ENCODE measurements around the gene SQSTM1. TPM values are rescaled to one million over a fixed set of nuclear protein-coding genes. Genes with fewer than 3 reads are reported as not detected.
A peak's percentile ranks its signal among the peaks of the same experiment; 100 is the strongest.

SQSTM1 gene
- total RNA-seq, 1 experiment from 2014 or later, result 78.5 TPM

DNA sequence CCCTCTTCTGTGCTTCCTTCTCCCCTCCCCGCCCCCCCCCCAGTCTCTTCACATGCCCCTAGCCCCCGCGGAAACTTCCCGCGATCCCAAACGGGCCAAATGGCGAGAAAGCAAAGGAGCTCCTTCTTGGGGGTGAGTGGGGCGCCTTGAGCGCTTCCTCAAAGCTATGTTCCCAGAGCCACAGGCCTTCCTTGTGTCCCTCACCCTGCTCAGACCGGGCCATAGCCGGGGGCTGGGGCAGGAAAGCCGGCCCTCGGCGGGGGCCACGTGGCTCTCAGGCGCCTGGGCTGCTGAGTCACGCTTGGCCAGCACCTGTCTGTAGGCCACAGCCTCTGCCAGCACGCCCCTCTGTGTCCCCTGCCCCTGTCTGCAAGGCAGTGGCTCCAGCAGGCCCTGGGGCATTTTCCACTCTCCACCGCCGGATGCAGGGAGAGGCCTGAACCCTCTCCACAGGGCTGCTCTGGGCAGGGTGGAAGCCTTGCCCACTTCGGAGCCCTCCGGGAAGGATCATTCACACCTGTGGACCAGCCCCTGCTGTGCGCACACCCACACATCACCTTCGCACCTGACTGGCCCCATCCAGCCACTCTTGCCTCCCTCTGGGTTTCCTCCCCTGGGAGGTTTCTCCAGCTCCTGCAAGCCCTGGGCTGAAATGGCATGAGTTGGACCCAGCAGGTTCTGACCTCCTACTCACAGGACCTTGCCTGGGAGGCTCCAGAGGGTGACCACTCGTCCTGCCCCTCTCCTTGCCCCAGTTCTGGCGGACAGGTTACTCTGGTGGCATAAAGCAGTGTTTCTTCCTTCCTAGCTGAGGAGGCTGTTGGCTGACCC lies 1.2 kb upstream of the SQSTM1 start (continued):
- TF ChIP-seq, protein P1, sequence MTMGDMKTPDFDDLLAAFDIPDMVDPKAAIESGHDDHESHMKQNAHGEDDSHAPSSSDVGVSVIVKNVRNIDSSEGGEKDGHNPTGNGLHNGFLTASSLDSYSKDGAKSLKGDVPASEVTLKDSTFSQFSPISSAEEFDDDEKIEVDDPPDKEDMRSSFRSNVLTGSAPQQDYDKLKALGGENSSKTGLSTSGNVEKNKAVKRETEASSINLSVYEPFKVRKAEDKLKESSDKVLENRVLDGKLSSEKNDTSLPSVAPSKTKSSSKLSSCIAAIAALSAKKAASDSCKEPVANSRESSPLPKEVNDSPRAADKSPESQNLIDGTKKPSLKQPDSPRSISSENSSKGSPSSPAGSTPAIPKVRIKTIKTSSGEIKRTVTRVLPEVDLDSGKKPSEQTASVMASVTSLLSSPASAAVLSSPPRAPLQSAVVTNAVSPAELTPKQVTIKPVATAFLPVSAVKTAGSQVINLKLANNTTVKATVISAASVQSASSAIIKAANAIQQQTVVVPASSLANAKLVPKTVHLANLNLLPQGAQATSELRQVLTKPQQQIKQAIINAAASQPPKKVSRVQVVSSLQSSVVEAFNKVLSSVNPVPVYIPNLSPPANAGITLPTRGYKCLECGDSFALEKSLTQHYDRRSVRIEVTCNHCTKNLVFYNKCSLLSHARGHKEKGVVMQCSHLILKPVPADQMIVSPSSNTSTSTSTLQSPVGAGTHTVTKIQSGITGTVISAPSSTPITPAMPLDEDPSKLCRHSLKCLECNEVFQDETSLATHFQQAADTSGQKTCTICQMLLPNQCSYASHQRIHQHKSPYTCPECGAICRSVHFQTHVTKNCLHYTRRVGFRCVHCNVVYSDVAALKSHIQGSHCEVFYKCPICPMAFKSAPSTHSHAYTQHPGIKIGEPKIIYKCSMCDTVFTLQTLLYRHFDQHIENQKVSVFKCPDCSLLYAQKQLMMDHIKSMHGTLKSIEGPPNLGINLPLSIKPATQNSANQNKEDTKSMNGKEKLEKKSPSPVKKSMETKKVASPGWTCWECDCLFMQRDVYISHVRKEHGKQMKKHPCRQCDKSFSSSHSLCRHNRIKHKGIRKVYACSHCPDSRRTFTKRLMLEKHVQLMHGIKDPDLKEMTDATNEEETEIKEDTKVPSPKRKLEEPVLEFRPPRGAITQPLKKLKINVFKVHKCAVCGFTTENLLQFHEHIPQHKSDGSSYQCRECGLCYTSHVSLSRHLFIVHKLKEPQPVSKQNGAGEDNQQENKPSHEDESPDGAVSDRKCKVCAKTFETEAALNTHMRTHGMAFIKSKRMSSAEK (CRISPR knock-in tag; IDR thresholded peaks at IDR 0.05; ENCODE audit: borderline replicate concordance), result no peak
- TF ChIP-seq, protein P2, sequence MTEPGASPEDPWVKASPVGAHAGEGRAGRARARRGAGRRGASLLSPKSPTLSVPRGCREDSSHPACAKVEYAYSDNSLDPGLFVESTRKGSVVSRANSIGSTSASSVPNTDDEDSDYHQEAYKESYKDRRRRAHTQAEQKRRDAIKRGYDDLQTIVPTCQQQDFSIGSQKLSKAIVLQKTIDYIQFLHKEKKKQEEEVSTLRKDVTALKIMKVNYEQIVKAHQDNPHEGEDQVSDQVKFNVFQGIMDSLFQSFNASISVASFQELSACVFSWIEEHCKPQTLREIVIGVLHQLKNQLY (CRISPR knock-in tag; IDR thresholded peaks at IDR 0.05), result peak; percentile 55; the same call in 1 of the 2 replicates
- TF ChIP-seq GABPB1 (CRISPR knock-in tag; IDR thresholded peaks at IDR 0.05) (no peak; the same call in none of the 2 replicates), ZNF232 (CRISPR knock-in tag; IDR thresholded peaks at IDR 0.05) (no peak)

- DNase-seq (ENCODE audit: low spot score) (peak; percentile 32), ATAC-seq (no peak)
- Mint-ChIP-seq H3K27me3 (ENCODE audit: low read depth) (peaks cover 22% of the 10 kb centered on the region), H3K27ac (no peak overlapping the region), H3K36me3 (peaks cover 19% of the 10 kb centered on the region), H3K4me3 (peak overlapping the region; percentile 59), H3K9me3 (no peaks in the 10 kb centered on the region), H3K4me1 (peaks cover 36% of the 10 kb centered on the region)
- CTCF ChIA-PET, result interaction anchor here (1.0 to 2.5 kb wide), 3 partner anchors 18 to 65 kb away, joined by 3 to 20 read pairs (median 3); no protein-coding TSS in a partner anchor
- TF ChIP-seq, protein P3, sequence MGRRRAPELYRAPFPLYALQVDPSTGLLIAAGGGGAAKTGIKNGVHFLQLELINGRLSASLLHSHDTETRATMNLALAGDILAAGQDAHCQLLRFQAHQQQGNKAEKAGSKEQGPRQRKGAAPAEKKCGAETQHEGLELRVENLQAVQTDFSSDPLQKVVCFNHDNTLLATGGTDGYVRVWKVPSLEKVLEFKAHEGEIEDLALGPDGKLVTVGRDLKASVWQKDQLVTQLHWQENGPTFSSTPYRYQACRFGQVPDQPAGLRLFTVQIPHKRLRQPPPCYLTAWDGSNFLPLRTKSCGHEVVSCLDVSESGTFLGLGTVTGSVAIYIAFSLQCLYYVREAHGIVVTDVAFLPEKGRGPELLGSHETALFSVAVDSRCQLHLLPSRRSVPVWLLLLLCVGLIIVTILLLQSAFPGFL (CRISPR knock-in tag; IDR thresholded peaks at IDR 0.05; ENCODE audit: borderline replicate concordance), result no peak
- TF ChIP-seq, protein P4, sequence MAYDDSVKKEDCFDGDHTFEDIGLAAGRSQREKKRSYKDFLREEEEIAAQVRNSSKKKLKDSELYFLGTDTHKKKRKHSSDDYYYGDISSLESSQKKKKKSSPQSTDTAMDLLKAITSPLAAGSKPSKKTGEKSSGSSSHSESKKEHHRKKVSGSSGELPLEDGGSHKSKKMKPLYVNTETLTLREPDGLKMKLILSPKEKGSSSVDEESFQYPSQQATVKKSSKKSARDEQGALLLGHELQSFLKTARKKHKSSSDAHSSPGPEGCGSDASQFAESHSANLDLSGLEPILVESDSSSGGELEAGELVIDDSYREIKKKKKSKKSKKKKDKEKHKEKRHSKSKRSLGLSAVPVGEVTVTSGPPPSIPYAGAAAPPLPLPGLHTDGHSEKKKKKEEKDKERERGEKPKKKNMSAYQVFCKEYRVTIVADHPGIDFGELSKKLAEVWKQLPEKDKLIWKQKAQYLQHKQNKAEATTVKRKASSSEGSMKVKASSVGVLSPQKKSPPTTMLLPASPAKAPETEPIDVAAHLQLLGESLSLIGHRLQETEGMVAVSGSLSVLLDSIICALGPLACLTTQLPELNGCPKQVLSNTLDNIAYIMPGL (CRISPR knock-in tag; IDR thresholded peaks at IDR 0.05), result 0 out of 2 replicates have a peak, but pooled peaks have one; percentile 9
- POLR2A ChIA-PET, result interaction anchor here (0.9 to 1.7 kb wide), 3 partner anchors 9 to 23 kb away, joined by 3 to 9 read pairs (median 4); partner anchors contain the start of gene MGAT4B
Observed at GRCh38 chr5:179820127-179820482, 600 bp upstream of the SQSTM1 start.

GRCh38 chr5:179821298-179822058 lies 773 bp downstream of the SQSTM1 start:
- Mint-ChIP-seq H3K4me3 (peak overlapping the region; percentile 87), H3K27me3 (ENCODE audit: low read depth) (peaks cover 12% of the 10 kb centered on the region)
- CTCF ChIA-PET, result interaction anchor here (0.5 to 2.5 kb wide), 6 partner anchors 10 to 77 kb away, joined by 3 to 20 read pairs (median 4); no protein-coding TSS in a partner anchor
- TF ChIP-seq, protein P5, sequence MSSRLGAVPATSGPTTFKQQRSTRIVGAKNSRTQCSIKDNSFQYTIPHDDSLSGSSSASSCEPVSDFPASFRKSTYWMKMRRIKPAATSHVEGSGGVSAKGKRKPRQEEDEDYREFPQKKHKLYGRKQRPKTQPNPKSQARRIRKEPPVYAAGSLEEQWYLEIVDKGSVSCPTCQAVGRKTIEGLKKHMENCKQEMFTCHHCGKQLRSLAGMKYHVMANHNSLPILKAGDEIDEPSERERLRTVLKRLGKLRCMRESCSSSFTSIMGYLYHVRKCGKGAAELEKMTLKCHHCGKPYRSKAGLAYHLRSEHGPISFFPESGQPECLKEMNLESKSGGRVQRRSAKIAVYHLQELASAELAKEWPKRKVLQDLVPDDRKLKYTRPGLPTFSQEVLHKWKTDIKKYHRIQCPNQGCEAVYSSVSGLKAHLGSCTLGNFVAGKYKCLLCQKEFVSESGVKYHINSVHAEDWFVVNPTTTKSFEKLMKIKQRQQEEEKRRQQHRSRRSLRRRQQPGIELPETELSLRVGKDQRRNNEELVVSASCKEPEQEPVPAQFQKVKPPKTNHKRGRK (CRISPR knock-in tag; IDR thresholded peaks at IDR 0.05; ENCODE audit: borderline replicate concordance), result no peak
- TF ChIP-seq, protein P1 (CRISPR knock-in tag; IDR thresholded peaks at IDR 0.05; ENCODE audit: borderline replicate concordance), result no peak
- no peak for TF ChIP-seq ZBTB21 (CRISPR knock-in tag; IDR thresholded peaks at IDR 0.05; ENCODE audit: borderline replicate concordance)
- no peak for TF ChIP-seq E2F5 (CRISPR knock-in tag; IDR thresholded peaks at IDR 0.05)
- no peak for TF ChIP-seq SMAD4 (CRISPR knock-in tag; IDR thresholded peaks at IDR 0.05)
- TF ChIP-seq HMGA2 (CRISPR knock-in tag; IDR thresholded peaks at IDR 0.05), result no peak
- no peak for TF ChIP-seq ZNF121 (CRISPR knock-in tag; IDR thresholded peaks at IDR 0.05)
- TF ChIP-seq CREM (CRISPR knock-in tag; IDR thresholded peaks at IDR 0.05), result no peak

More at GRCh38 chr5:179821298-179822058, 773 bp downstream of the SQSTM1 start:
- Mint-ChIP-seq H3K4me1 (peaks cover 33% of the 10 kb centered on the region), H3K36me3 (peaks cover 32% of the 10 kb centered on the region), H3K9me3 (no peaks in the 10 kb centered on the region), H3K27ac (peak overlapping the region; percentile 63; the same call in 1 of the 2 replicates)
- DNase-seq (ENCODE audit: low spot score) (peak; percentile 76), ATAC-seq (peak; percentile 68)
- POLR2A ChIA-PET, result interaction anchor here (0.9 to 1.7 kb wide), 2 partner anchors 15 to 24 kb away, joined by 3 to 4 read pairs; partner anchors contain the start of gene MGAT4B

Measured in WTC11 (cell line).